Osteocyte (in vitro differentiated cells): ENCODE data around the gene CSRP1. TPM values are rescaled to one million over a fixed set of nuclear protein-coding genes. Genes with fewer than 3 reads are reported as not detected.
"Not testable (repeated sequence)": the region's sequence is repeated elsewhere in the genome, so short reads cannot be mapped to it uniquely, and the experiment has no call there.

Experiments used
- DNase-seq: peaks from one replicate; pipeline ENCODE4 v3.0.0; 2021; ENCODE audit warnings: mixed read lengths; ENCODE audit not compliant: unreplicated experiment; ENCODE audit errors: extremely low spot score
- H3K27ac Mint-ChIP-seq: one replicate; pipeline ENCODE4 v1.8.0; 2021; ENCODE audit warnings: mild to moderate bottlenecking, mixed read lengths; ENCODE audit not compliant: unreplicated experiment
- H3K27me3 Mint-ChIP-seq: one replicate; pipeline ENCODE4 v1.8.0; 2021; ENCODE audit warnings: mixed read lengths; ENCODE audit not compliant: unreplicated experiment
- H3K36me3 Mint-ChIP-seq: one replicate; pipeline ENCODE4 v1.8.0; 2021; ENCODE audit warnings: mixed read lengths; ENCODE audit not compliant: unreplicated experiment
- H3K4me1 Mint-ChIP-seq: one replicate; pipeline ENCODE4 v1.8.0; 2021; ENCODE audit warnings: mixed read lengths; ENCODE audit not compliant: unreplicated experiment
- H3K4me3 Mint-ChIP-seq: one replicate; pipeline ENCODE4 v1.8.0; 2021; ENCODE audit warnings: mild to moderate bottlenecking, moderate library complexity, mixed read lengths; ENCODE audit not compliant: unreplicated experiment
- H3K9me3 Mint-ChIP-seq: one replicate; pipeline ENCODE4 v1.8.0; 2021; ENCODE audit warnings: mixed read lengths; ENCODE audit not compliant: unreplicated experiment
- total RNA-seq: library from RNA; stranded (reverse); gene quantifications from 2 replicates; pipeline ENCODE4 v1.2.1, GENCODE V29; 2021
- TF ChIP-seq, protein P1 (sequence below): fragments of 200-600 bp; sonication (generic); IDR thresholded peaks from 2 replicates; pipeline ENCODE4 v1.5.0; 2021; ENCODE audit warnings: antibody characterized with exemption, mild to moderate bottlenecking, moderate library complexity

CSRP1 gene
- total RNA-seq, 1 donor from 2014 or later: 0.56 TPM

- TF ChIP-seq, protein P1, sequence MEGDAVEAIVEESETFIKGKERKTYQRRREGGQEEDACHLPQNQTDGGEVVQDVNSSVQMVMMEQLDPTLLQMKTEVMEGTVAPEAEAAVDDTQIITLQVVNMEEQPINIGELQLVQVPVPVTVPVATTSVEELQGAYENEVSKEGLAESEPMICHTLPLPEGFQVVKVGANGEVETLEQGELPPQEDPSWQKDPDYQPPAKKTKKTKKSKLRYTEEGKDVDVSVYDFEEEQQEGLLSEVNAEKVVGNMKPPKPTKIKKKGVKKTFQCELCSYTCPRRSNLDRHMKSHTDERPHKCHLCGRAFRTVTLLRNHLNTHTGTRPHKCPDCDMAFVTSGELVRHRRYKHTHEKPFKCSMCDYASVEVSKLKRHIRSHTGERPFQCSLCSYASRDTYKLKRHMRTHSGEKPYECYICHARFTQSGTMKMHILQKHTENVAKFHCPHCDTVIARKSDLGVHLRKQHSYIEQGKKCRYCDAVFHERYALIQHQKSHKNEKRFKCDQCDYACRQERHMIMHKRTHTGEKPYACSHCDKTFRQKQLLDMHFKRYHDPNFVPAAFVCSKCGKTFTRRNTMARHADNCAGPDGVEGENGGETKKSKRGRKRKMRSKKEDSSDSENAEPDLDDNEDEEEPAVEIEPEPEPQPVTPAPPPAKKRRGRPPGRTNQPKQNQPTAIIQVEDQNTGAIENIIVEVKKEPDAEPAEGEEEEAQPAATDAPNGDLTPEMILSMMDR: no peak
- no peaks in the 10 kb centered on the region for H3K27me3 Mint-ChIP-seq
- no peaks in the 10 kb centered on the region for H3K36me3 Mint-ChIP-seq
- H3K27ac Mint-ChIP-seq: peak overlapping the region; percentile 87
- H3K4me3 Mint-ChIP-seq: no peak overlapping the region
- no peaks in the 10 kb centered on the region for H3K9me3 Mint-ChIP-seq
- DNase-seq: no peak
- H3K4me1 Mint-ChIP-seq: peaks cover 57% of the 10 kb centered on the region
These were observed 11.2 kb downstream of the CSRP1 start for GRCh38 chr1:201495551-201496295.

DNA sequence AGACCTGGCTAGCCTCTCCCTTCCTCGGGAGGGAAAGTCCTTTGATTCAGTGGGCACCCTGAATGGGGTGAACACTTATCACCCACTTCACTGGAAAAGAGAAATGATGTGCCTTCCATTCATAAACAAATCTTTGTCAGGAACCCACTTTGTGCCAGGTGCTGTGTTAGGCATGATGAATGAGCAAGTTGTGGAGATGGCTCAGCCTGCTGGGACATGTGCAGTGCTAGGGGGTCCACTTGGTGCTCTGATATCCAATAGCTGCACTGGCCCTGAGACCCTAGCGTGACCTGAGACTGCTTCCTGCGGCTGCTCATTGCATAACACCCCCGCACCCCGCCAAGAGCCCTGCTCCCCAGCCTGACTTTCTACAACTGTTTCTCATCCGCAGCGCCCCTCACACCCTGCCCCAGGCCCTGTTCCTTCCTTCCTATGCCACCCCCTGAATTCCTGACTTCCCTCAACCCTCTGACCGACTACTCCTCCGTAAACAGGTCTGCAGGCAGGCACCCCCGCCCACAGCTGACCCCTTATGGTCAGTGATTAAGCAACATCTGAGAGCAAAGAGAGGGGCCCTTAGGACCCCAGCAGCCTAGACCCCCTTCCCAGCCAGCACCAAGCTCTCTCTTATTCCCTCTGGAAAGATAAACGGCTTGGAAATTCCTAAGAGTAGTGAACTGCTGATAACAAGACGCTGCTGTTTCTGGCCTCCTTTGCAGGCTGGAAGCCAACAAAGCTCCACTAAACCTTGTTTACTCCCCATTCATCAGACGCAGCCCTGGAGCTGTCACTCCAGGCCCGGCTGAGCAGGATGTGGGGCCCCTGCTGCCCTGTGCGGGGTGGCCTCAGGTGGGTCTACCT is 12.9 kb downstream of the CSRP1 start:
- Mint-ChIP-seq H3K4me3 (no peak overlapping the region), H3K27ac (peak overlapping the region; percentile 60), H3K9me3 (no peaks in the 10 kb centered on the region), H3K36me3 (no peaks in the 10 kb centered on the region), H3K27me3 (no peaks in the 10 kb centered on the region), H3K4me1 (peaks cover 60% of the 10 kb centered on the region)
- TF ChIP-seq, protein P1: no peak
- DNase-seq: no peak

DNA sequence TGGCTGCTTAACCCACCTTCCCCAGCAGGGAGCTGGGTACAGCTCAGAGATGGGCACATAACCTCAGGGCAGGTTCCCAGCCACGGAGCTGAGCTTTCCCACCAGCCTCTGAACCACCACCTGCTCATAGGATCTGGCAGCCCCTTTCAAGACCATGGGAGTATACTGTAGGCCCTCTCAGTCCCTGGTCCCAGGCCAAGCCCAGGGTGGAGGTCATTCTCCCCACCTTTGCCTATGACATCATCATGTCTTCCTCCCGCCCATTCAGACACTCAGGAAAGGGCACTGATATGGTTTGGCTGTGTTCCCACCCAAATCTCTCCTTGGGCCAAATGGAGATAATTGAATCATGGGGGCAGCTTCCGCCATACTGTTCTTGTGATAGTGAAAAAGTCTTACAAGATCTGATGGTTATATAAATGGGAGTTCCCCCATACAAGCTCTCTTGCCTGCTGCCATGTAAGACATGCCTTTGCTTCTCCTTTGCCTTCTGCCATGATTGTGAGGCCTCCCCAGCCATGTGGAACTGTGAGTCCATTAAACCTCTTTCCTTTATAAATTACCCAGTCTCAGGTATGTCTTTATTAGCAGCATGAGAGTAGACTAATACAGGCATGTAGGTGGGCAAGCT is 13.8 kb downstream of the CSRP1 start:
- DNase-seq, H3K4me3 Mint-ChIP-seq, H3K27ac Mint-ChIP-seq, H3K27me3 Mint-ChIP-seq, H3K9me3 Mint-ChIP-seq, H3K36me3 Mint-ChIP-seq: not testable (repeated sequence)
- H3K4me1 Mint-ChIP-seq: peaks cover 68% of the 10 kb centered on the region

DNA sequence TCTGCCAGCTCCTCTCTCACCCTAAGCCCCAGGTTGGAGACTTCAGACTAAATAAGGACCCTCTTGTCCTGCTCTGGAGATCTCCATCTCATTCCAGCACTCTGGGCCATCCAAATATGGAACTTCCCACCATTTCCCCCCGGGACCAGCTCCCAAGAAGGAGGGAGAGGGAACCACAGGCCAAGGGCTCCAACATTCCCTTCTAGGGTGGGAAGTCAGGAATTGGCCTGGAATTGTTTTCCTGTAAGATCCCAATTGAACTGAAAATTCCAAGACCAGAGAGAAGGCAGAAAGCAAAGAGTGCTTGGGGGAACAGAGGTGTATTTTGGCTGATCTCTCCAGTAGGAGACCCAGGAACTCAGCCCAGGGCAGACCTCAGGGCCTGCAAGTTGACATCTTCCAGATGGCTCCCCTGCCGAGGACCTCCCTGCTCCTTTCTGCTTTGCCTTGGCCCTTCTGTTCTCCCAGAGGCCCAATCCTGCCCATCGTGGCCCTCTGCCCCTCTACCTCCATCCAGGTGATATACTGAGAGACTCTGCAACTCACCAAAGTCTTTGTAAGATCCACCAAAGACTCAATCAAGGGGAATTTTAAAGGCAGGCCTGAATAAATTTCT is 14.9 kb downstream of the CSRP1 start:
- no peaks in the 10 kb centered on the region for H3K27me3 Mint-ChIP-seq
- no peak for DNase-seq
- peaks cover 73% of the 10 kb centered on the region for H3K4me1 Mint-ChIP-seq
- no peak overlapping the region for H3K4me3 Mint-ChIP-seq
- H3K9me3 Mint-ChIP-seq: no peaks in the 10 kb centered on the region
- no peak overlapping the region for H3K27ac Mint-ChIP-seq
- TF ChIP-seq, protein P1: no peak
- no peaks in the 10 kb centered on the region for H3K36me3 Mint-ChIP-seq

DNA sequence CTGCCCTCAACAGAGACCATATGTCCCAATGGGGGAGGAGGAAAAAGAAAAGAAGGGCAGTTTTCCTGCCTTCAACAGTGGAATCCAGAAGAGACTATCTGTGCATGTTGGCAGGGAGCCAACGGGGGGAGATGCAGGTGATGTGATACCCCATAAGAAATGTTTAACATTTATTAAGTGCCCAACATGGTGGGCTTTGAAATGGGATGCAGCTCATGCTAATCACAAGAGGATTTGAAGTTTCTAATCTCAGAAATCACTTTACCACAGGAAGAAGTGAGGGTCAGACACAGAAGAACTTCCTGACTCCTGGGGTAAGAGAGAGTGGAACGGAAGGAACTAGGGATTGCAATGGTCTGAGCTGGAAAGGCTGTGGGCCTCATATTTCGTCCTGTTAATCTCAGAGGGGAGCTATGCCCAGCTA is 16.2 kb downstream of the CSRP1 start:
- no peaks in the 10 kb centered on the region for H3K36me3 Mint-ChIP-seq
- DNase-seq: no peak
- no peaks in the 10 kb centered on the region for H3K27me3 Mint-ChIP-seq
- H3K4me1 Mint-ChIP-seq: peaks cover 72% of the 10 kb centered on the region
- TF ChIP-seq, protein P1: no peak
- no peak overlapping the region for H3K4me3 Mint-ChIP-seq
- H3K9me3 Mint-ChIP-seq: no peaks in the 10 kb centered on the region
- no peak overlapping the region for H3K27ac Mint-ChIP-seq
